Measurements from ENCODE around the gene SLC26A11. TPM values are rescaled to one million over a fixed set of nuclear protein-coding genes. Genes with fewer than 3 reads are reported as not detected.

The SLC26A11 gene
- total RNA-seq, 1 experiment from 2014 or later = 17.7 TPM

GRCh38 chr17:80296221-80296620, 76.0 kb downstream of the SLC26A11 start:
- ATAC-seq (no peak), DNase-seq (ENCODE audit: low read depth, low spot score) (no peak)
- Histone ChIP-seq H3K9me2 (ENCODE audit: insufficient read depth) (no peaks in the 10 kb centered on the region), H3K4me3 (replicated peaks in 1 of 2; ENCODE audit: low read depth in 1 of 2, low read length in 2 of 2) (no peak overlapping the region), H3K9ac (ENCODE audit: low read length) (no peak overlapping the region), H2AFZ (ENCODE audit: low read depth, low read length, poor library complexity, severe bottlenecking) (no peak overlapping the region), H3K36me3 (ENCODE audit: control insufficient read depth in 1 of 2, insufficient read depth in 2 of 2, low read length in 2 of 2) (peaks cover 12 to 19% of the 10 kb centered on the region in 2 experiments; a peak in 2 of 4 replicates), H3K79me2 (ENCODE audit: insufficient read depth, low read length) (no peaks in the 10 kb centered on the region), H4K20me1 (ENCODE audit: insufficient read depth) (no peaks in the 10 kb centered on the region), H3K9me3 (ENCODE audit: control insufficient read depth in 1 of 2, insufficient read depth in 1 of 2, low read depth in 1 of 2, low read length in 2 of 2) (no peaks in the 10 kb centered on the region), H3K4me2 (ENCODE audit: low read length) (no peak overlapping the region), H3K27me3 (ENCODE audit: insufficient read depth, low read length) (no peaks in the 10 kb centered on the region), H3K4me1 (ENCODE audit: control insufficient read depth in 1 of 2, insufficient read depth in 2 of 2, low read length in 2 of 2) (no peaks in the 10 kb centered on the region), H3K27ac (ENCODE audit: low read depth, low read length) (no peak overlapping the region)
- intact Hi-C loops (cut with micrococcal nuclease) = no loop called here
- RAD21 ChIA-PET (ENCODE audit: low non-redundant PET in 1 of 2, low total read pairs in 2 of 2, uncharacterized antibody in 2 of 2, unreplicated experiment in 2 of 2) = no interaction called here
- no TSS peak for BruUV-seq (replicated peaks)
- POLR2A ChIA-PET = no interaction called here
- CTCF ChIA-PET = no interaction called here
- TF ChIP-seq, protein P1, sequence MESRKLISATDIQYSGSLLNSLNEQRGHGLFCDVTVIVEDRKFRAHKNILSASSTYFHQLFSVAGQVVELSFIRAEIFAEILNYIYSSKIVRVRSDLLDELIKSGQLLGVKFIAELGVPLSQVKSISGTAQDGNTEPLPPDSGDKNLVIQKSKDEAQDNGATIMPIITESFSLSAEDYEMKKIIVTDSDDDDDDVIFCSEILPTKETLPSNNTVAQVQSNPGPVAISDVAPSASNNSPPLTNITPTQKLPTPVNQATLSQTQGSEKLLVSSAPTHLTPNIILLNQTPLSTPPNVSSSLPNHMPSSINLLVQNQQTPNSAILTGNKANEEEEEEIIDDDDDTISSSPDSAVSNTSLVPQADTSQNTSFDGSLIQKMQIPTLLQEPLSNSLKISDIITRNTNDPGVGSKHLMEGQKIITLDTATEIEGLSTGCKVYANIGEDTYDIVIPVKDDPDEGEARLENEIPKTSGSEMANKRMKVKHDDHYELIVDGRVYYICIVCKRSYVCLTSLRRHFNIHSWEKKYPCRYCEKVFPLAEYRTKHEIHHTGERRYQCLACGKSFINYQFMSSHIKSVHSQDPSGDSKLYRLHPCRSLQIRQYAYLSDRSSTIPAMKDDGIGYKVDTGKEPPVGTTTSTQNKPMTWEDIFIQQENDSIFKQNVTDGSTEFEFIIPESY (IDR thresholded peaks at IDR 0.05; ENCODE audit: extremely low read depth, insufficient replicate concordance, low read length) = no peak
- TF ChIP-seq EZH2 (IDR thresholded peaks at IDR 0.05) (no peak), SIN3A (IDR thresholded peaks at IDR 0.05; ENCODE audit: low read depth) (no peak), CTCF (IDR thresholded peaks at IDR 0.05 in 2 of 3, conservative IDR thresholded peaks at IDR 0.05 in 1 of 3; ENCODE audit: borderline replicate concordance in 1 of 3, insufficient read depth in 1 of 3, low read depth in 2 of 3, low read length in 2 of 3) (no peak), SP1 (IDR thresholded peaks at IDR 0.05; ENCODE audit: low read depth) (no peak), RAD21 (IDR thresholded peaks at IDR 0.05; ENCODE audit: low read depth) (no peak), EZH2phosphoT487 (IDR thresholded peaks at IDR 0.05; ENCODE audit: borderline replicate concordance) (no peak), TCF7L2 (IDR thresholded peaks at IDR 0.05; ENCODE audit: borderline replicate concordance, extremely low read depth, insufficient read depth, insufficient read length) (no peak), POLR2AphosphoS5 (IDR thresholded peaks at IDR 0.05; ENCODE audit: low read depth, low read length) (no peak), FOSL1 (IDR thresholded peaks at IDR 0.05; ENCODE audit: low read depth) (no peak), YY1 (IDR thresholded peaks at IDR 0.05; ENCODE audit: extremely low read depth, insufficient replicate concordance, low read depth, low read length) (no peak), EGR1 (IDR thresholded peaks at IDR 0.05; ENCODE audit: low read depth) (no peak), SRF (IDR thresholded peaks at IDR 0.05; ENCODE audit: low read depth) (no peak), ZFX (IDR thresholded peaks at IDR 0.05) (no peak)
- TF ChIP-seq, protein P2, sequence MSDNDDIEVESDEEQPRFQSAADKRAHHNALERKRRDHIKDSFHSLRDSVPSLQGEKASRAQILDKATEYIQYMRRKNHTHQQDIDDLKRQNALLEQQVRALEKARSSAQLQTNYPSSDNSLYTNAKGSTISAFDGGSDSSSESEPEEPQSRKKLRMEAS (IDR thresholded peaks at IDR 0.05) = no peak
- TF ChIP-seq, protein P3, sequence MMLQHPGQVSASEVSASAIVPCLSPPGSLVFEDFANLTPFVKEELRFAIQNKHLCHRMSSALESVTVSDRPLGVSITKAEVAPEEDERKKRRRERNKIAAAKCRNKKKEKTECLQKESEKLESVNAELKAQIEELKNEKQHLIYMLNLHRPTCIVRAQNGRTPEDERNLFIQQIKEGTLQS (IDR thresholded peaks at IDR 0.05) = no peak

All from HCT116 (cell line).